ENCODE data around the gene DDIAS.
"Not testable (repeated sequence)": the region's sequence is repeated elsewhere in the genome, so short reads cannot be mapped to it uniquely, and the experiment has no call there.

Gene DDIAS

DNA sequence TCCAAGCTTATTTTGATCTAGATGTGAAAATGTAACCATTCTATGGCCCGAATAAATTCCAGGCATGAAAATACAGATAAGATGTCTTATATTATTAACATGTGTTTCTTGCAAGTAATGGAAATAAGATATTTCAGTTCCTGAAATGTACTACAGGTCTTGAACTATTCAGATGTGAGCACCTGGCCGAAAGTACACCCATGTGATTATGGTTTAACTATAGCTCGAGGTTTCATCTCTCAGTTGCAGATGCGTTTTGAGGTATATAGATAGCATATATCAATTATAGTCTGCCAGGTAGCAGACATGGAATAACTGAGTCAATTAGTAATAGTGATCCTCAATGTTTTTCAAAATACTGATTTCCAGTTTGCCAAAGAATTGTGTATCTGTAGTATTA, 68.3 kb downstream of the DDIAS start:
- no peak for DNase-seq (ENCODE audit: low read depth)

DNA sequence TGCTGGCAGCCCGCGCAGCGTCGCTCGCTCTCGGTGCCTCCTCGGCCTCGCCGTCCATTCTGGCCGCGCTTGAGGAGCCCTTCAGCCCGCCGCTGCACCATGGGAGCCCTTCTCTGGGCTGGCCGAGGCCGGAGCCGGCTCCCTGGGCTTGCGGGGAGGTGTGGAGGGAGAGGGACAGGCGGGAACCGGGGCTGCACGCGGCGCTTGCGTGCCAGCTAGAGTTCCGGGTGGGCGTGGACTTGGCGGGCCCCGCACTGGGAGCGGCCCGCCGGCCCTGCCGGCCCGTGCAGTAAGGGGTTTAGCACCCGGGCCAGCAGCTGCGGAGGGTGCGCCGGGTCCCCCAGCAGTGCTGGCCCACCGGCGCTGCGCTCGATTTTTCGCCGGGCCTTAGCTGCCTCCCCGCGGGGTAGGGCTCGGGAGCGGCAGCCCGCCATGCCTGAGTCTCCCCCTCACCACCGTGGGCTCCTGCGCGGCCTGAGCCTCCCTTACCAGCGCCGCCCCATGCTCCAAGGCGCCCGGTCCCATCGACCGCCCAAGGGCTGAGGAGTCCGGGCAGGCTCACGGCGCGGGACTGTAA, 69.1 kb downstream of the DDIAS start:
- not testable (repeated sequence) for DNase-seq (ENCODE audit: low read depth)

DNA sequence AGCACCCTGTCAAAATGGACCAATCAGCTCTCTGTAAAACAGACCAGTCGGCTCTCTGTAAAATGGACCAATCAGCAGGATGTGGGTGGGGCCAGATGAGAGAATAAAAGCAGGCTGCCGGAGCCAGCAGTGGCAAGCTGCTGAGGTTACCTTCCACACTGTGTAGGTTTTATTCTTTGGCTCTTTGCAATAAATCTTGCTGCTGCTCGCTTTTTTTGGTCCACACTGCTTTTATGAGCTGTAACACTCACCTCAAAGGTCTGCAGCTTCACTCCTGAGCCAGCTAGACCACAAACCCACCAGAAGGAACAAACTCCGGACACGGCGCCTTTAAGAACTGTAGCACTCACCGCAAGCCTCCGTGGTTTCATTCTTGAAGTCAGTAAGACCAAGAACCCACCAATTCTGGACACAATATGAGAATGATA, 70.0 kb downstream of the DDIAS start:
- not testable (repeated sequence) for DNase-seq (ENCODE audit: low read depth)

DNA sequence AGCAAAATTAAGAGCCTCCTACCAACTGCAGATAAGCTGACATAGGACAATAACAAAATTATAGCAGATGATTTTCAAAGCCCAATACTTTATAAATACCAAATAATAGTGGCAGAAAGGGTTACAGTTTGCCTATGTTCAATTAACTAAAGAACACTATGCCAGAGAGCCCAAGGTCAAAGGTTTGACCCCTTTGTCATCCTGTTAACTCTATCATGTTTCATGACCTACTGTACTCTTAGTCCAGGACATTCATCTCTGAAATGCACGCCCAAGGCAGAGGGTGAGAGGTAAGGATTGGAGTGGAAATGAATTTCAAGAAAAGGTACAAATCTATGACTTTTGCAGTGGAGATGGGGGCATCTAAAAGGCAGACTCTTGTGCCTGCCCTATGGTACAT, 70.6 kb downstream of the DDIAS start:
- no peak for DNase-seq (ENCODE audit: low read depth)

DNA sequence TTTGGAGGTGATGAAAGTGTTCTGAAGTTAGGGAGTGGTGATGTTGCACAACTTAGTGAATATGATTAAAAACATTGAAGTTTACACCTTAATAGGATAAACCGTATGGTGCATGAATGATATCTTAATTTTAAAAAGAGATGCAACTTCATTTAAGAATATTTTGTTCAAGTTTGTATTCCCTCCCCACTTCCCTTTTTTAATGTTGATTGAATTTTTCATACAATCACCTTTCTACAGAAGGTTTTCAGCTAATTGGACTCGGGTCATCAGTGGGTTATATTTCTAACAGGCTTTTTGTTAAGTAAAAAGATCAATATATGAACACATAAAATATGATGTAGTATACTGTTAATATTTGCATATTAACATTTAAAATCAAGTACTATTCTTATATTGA, 72.6 kb downstream of the DDIAS start:
- DNase-seq (ENCODE audit: low read depth): no peak

DNA sequence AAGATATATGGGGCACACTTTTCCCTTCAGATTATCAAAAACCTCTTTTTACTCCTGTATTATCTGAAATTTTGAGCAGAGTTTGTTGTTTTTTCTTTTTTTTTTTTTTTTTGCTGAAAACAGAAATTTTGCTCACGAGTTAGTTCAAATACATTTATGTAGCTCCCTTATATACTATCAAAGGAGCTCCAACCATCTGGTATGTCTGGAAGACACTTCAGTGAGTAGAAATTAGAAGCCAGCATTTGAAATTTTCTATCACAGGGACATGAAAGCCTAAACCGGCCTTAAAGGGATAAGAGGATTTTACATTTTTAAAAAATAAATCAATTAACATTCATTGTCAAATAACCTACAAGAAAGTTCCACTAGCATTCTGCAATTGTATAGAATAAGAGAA, 73.3 kb downstream of the DDIAS start:
- DNase-seq (ENCODE audit: low read depth): no peak

DNA sequence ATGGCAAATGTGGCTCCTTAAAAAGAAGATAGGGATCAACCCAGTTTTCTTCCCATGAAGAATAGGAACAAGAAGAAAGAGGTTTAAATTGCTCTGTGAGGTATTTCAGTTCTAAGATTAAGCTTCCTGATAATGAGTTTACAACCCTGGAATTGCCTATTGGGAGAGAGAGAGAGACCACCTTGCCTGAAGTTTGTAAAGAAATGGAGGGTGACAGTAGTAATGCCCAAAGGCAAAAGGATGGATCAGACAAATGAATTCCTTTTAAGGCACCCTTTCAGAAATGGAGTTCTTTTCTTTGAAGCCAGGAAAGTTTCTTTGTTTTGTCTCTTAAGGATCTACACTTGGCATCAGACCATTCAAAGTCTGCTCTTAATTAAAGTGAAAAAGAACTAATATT, 74.3 kb downstream of the DDIAS start:
- no peak for DNase-seq (ENCODE audit: low read depth)

DNA sequence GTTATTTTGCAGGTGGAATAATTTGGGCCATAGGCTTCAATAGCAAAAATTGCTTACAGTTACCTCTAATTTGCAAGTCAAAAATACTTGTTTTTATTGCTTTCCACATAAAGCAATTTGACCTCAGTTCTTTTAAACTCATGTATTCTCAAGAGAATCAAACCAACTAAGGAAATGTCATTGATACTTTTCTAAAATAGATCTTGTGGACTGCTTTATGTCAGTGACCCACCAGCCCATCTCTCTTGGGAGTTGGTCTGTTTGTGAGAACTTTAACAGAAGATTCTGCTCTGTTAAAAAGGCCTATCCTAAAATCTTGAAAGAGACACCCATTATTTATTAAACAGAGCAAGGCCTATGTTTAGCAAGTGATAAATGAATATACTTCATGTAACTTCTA, 75.2 kb downstream of the DDIAS start:
- DNase-seq (ENCODE audit: low read depth): no peak

DNA sequence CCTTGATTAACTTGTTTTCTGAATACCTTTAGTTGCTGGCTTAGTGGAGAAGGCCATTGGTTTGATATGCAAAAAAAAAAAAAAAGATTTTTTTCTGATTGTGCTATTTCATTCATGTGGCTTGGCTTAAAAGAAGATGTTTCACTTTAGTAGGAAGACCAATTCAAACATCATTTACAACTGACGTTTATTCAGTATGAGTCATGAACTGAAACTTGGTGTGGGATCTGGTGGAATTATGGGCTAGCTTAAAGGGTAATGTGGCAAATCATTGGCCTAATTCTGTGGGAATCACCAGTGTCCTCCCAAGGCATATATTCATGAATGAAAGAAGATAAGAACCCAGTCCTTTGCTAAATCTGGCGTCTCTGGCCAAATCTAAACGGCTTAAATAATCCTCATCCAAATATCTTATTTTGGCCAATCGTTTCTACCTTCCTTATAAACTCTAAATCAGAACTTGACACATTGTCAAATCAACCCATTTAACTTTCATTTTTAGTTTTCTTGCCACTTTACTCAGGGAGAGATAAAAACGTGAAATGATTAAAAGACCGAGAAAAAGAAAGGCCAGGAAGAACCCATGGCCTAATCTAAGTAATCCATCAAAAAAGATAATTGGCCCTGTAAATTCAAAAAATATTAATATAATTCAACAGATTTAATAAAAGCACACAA, 77.0 kb downstream of the DDIAS start:
- no peak for DNase-seq (ENCODE audit: low read depth)

DNA sequence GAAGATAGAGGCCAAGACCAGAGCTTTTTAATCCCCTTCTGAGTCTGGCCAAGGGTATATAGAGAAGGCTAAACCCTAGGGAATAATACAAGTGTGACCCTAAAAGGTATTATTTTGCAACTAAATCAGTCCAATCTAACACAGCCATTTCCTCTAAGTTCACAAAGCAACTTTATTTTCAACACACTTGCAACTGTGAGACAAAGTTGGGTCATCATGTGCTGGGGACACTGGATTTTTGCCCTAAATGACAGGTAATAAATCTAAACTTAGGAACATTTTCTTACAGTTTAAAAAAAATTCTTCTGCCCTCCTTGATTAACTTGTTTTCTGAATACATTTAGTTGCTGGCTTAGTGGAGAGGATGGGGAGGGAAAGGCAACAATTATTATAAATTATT, 78.3 kb downstream of the DDIAS start:
- no peak for DNase-seq (ENCODE audit: low read depth)

DNA sequence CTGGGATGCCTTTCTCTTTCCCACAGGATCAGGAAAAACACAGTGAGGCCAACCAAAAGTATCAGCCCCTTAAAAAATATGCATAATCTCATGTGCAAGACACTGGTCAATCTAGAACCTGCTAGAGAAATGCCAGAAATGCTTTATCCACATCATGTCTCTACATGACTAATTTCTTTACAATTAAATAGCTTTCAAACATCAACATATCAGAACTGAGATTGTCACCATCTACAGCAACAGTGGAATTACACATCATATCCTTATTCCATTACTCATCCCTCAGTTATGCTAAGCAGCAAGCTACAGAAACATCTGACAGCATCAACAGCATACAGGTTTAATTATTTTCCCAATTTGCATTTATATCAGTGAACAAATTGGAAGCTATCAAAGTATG, 78.8 kb downstream of the DDIAS start:
- DNase-seq (ENCODE audit: low read depth): no peak

DNA sequence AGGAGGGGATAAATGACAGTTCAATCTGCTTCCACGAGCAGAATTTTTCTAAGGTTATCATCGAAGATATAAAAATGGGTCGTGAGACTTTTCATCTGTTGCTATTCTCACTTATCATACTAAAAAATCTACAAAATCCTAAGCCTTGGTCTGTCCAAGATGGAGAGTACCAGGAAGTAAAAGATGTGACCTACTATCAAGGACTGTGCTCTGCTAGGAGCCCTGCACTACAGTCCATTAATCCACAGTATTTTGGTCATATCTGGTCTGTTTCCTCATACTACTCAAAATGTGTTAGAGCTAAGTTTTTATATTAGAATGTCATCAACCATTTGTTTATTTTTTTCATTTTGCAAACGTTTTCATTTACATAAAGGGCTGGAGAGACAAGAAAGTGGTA, 79.4 kb downstream of the DDIAS start:
- no peak for DNase-seq (ENCODE audit: low read depth)

DNA sequence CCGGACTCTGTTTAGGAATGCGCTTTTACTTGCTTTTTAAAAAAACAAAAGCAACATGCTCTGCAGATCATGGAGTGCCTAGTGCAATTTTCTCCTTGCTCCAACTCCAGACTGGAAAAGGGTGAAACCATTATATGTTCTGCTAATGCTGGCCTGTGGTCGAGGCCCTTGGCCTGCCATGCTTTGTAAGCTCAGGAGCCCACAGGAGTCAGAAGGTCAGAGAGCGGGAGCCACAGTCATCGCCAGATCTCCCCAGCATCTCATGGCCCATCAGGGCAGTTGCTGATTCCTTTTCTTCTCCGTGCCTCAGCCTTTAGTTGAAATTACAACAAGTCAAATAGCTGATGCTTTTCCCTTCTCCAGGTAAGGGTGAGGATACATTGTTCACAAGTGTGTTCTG, 80.3 kb downstream of the DDIAS start:
- DNase-seq (ENCODE audit: low read depth): no peak

Data from stimulated activated CD8-positive, alpha-beta memory T cell treated with anti-CD3 and anti-CD28 coated beads, Interleukin-15, amount 100 ng/mL, for 24 hours (primary cell).